Activated CD4-positive, alpha-beta T cell treated with anti-CD3 and anti-CD28 coated beads for 24 hours (primary cell): ENCODE results near the gene PTHLH.

Source experiments
- DNase-seq, 2 donors: peaks; one replicate each; pipeline ENCODE4 v3.0.0-alpha.2; 2020; ENCODE audit warnings: low read depth in 2 of 2

The PTHLH gene

GRCh38 chr12:27972721-27973120, at the start of gene PTHLH:
Gene PTHLH (minus strand): TSS chr12:27972733. CDS start chr12:27969494, 3,239 bp downstream.
- DNase-seq = no peak

- DNase-seq = no peak
These were observed 49.2 kb upstream of the PTHLH start for GRCh38 chr12:28021704-28022103.

GRCh38 chr12:28017873-28018255, 45.3 kb upstream of the PTHLH start:
- no peak for DNase-seq

DNA sequence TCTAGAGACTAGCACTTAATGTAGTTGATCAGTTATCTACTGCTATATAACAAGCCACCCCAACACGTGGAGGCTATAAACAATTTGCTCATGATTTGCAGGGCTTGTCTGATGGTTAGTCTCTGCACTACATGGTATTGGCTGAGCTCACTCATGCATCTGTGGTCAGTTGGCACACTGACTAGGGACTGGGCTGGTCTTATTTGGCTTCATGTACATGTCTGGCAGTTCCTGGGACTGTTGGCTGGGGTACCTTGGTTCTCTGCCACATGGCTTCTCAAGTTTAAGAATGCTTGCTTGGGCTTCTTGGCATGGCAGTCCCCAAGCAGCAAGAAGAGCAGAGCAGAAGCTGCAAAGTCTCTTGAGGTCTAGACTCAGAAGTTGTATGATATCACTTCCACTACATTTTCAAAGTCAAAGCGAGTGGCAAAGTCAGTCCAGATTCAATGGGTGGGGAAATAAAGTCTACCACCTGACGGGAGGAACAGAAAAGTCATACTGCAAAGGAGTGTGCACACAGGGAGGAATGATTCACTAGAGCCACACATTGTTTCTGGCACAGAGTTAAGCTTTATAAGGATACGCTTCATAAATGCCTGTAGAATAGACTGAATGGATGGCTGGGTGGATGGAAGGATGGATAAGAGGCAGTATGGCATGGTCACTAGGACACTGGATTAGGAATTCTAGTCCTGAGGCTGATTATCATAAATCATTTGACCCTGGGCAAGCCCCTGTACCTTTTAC, 44.8 kb upstream of the PTHLH start:
- no peak for DNase-seq

DNA sequence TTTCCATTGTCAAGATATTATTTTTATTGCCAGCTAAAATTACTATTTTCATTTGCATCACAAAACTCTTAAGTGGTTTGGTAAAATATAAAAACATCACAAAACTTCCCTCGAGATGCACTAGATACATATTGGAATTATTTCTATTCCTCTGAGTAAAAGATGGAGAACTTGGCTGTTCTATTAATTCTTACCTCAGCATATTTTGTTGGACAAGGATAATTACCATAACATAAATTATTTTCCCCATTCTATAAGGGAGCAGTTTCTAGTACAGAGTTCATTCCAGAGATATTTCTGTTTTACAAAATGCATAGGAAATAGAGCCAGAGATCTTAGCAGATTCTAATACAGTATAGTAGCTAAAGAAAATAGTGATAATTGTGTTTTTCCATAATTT, 42.6 kb upstream of the PTHLH start:
- DNase-seq = no peak

- DNase-seq = no peak
These were observed 41.7 kb upstream of the PTHLH start for GRCh38 chr12:28014196-28014595.

- no peak for DNase-seq
These were observed 39.9 kb upstream of the PTHLH start for GRCh38 chr12:28012333-28012918.

GRCh38 chr12:28010036-28010435, 37.5 kb upstream of the PTHLH start:
- DNase-seq = no peak

DNA sequence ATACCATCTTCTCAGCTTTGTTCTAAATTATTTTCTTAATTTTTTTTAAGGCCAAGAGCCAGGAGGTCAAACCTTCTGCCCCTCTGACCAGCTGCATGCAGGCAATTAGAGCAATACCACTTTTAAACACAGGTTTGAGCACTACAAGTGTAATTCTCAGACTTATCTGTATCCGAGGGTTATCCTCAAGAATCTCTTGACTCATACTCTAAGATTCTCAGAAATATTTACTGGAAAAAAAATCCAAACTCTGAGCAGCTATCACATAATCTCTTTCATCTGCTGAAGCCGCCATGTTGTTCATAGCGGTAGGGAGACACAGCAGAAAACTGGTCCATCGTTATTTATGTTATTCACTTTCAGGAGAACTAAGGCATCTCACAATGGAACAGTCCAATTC, 27.4 kb upstream of the PTHLH start:
- DNase-seq = no peak

GRCh38 chr12:27999521-27999920, 27.0 kb upstream of the PTHLH start:
- DNase-seq = no peak

DNA sequence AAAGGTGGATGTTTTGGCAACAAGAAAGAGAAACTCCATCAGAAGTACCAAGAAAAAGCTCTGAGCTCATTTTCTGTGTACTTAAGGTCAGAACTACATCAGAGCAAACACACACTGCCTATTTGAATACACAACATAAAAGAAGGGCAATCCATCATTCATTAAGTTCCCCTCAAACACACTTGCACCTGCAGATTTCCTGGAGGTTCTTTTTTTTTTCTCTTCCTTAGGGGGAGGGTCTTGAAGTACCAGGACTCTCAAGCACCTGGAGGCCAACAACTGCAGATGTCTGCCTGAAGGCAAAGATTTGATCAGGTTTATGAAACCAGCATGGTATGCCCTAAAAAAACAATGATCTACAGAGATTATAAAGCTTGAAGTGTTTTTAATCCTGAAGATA, 26.1 kb upstream of the PTHLH start:
- DNase-seq = no peak

DNA sequence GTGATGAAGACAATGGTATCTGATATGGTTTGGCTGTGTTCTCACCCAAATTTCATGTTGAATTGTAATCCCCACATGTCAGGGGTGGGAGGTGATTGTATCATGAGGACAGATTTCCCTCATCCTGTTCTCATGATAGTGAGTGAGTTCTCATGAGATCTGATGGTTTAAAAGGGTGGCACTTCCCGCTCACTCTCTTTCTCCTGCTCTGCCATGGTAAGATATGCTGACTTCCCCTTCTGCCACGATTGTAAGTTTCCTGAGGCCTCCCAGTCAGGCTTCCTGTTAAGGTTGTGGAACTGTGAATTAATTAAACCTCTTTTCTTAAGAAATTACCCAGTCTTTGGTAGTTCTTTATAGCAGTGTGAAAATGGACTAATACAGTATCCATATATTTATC, 25.6 kb upstream of the PTHLH start:
- no peak for DNase-seq

GRCh38 chr12:27996761-27997160, 24.2 kb upstream of the PTHLH start:
- no peak for DNase-seq

GRCh38 chr12:27995406-27995805, 22.9 kb upstream of the PTHLH start:
- DNase-seq = no peak

DNA sequence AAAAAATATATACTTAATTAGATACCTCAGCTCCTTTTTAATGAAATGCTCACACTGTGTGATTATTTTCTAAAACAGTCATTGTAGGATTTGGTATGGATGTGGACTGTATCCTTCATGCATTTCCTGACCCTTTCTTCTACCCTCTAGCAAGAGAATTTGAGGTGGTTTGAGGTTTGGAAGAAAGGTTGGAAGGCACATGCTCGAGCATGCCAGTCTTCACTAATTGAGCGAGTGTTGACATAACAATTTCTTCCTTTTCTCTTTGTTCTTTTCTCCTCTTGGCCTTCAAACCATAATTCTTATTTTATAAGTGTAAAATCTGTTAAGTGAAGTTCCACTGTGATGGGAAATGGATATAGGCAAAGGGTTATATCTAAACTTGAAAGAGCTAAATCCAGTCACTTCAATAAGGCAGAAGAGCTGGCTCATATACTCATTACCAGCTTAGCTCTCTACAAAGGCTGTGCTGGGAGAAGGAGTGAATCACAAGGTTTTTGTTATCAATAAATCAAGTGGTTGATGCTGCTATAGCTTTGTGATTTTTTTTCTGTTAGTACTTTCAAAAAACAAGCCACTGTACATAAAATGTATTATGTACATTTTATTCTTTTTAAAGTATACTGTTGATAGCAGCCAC, 16.2 kb upstream of the PTHLH start:
- DNase-seq = no peak

DNA sequence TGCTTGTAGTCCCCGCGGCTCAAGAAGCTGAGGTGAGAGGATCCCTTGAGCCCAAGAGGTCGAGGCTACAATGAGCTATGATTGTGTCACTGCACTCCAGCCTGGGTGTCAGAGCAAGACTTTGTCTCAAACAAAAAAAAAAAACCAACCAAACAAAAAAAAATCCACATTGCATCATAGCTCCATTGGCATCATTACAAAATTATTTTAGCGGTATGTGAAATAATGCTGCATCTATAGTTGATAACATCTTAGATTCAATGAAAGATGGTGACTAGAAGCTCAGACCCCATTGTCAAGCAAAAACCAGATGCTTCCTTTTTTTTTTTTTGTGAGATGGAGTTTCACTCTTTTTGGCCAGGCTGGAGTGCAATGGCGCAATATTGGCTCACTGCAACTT, 14.8 kb upstream of the PTHLH start:
- DNase-seq = no peak

DNA sequence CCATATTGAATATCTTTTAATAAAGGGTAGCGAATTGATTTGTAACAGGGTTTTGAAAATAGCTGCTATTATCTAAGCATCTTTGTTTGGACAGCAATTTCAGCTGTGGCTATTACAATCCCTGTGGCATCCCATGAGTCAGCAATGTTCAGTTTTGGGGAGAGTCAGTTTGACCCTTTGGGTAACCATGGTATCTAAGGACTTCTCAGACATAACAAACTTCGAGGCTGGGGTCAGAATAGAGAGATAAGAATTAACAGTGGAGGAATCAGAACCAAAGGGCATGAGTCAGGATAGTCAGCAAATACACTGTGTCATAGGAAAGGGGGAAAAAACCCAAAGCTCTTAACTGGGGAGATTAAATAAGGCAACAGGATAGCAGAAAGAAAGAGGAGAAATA, 11.7 kb upstream of the PTHLH start:
- DNase-seq = no peak

GRCh38 chr12:27982951-27983350, 10.4 kb upstream of the PTHLH start:
- no peak for DNase-seq

GRCh38 chr12:27982385-27982784, 9.9 kb upstream of the PTHLH start:
- no peak for DNase-seq

- DNase-seq = no peak
These were observed 9.3 kb upstream of the PTHLH start for GRCh38 chr12:27981874-27982273.

DNA sequence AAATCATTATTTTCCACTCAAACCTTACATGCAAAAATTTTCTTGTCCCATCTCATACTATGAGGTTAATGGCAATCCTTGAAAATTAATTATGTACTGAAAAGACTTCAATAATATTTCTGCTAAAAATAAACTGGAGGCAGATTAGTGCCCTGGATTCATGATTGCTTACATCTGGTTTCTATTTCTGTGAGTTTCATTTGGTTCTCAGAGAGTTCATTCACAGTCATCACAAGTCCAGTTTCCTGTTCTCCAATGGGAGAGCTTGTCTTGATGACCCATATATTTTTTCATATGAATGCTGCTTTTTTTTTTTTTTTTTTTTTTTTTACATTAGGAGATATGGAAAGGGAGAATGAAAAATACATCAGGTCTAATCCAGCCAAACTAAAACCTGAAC, 6.6 kb upstream of the PTHLH start:
- no peak for DNase-seq

DNA sequence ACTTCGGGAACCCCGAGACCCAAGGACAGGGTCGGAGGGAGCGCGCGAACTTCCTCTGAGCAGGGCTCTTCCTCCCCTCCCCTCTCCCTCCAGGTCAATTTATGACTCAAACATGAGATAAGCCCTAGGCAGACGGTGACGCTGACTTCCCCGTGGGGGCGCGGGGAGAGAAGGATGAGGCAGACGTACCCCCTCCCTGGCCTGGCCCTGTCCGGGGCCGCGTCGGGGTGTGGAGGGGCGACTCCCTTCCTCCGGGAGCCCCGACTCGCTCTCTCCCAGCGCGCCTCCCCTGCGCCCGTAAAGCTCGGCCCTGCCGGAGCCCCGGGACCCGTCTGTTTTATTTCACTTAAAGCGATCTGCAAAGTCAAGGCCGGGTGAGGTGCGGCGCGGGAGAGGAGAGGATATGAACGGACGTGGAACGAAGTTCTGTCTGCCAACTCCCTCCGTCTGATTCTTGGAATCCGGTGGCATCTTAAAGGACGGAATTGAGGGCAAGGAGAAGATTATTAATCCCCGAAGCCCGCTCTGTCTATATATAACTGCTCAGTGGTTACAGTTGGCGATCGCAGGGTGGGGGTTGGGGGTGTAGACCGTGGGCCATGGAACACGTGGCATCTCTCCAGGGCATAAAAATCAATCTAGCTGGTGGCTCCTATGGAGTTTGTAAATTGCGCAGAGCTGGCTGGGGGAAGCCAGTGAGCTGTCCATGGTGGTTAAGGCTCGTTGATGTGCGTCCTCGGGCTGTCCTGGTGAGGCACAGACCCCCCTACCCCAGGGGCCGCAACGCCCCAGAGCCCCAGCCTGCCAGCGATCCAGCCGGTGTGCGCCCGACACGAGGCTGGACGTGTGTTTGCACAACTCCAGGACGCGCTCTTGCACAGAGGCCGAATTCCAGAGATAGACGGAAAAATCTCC, 2.9 kb upstream of the PTHLH start:
- DNase-seq = no peak
